GM12874 (cell line): Measurements from ENCODE around the gene BRD9.

Source experiments
- CTCF ChIP-seq: IDR thresholded peaks from 2 replicates; pipeline ENCODE4 v1.5.1; 2011; ENCODE audit warnings: low read depth, mild to moderate bottlenecking, control low read depth, low read length, moderate library complexity; ENCODE audit not compliant: insufficient read depth

BRD9 gene

DNA sequence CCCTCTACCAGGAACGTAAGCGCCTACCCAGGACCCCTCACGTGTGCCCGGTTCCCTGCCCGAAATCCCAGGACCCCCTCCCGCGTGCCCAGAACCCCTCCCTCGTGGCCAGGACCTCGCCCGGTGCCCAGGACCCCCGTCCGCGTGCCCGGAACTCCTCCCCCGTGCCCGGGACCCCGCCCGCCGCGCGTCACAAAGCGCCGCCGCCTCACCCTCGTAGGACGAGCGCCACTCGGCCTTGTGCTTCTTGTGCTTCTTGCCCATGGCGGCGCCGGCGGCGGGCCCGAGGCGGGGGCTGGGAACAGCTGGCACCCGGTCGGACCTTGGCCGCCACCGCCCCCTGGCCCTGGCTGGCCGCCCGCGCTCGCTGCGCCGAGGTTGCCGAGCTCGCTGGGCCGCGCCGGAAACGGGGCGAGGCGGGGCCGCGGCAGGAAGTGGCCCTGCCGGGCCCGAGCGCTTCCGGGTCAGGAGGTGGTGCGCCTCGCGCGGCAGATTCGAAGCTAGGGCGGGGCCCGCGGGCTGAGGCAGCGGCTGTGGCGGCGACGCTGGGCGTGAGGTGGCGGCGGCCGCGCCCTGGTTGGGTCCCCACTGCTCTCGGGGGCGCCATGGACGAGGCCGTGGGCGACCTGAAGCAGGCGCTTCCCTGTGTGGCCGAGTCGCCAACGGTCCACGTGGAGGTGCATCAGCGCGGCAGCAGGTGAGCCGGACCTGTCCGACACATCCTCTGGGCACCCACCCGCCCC is at the start of gene BRD9, which contains the start of gene TRIP13:
Gene BRD9, minus strand, starts transcription at position 408 of the 743 bp plus-strand sequence. Its CDS starts 144 bp downstream, at position 264.
Gene TRIP13, plus strand, starts transcription at position 491 of the 743 bp plus-strand sequence. Its CDS starts 115 bp downstream, at position 606.
- no peak for TF ChIP-seq CTCF

GRCh38 chr5:939368-939767 is 46.8 kb upstream of the BRD9 start:
- TF ChIP-seq CTCF, result no peak

- no peak for TF ChIP-seq CTCF
These were observed 44.7 kb upstream of the BRD9 start for GRCh38 chr5:937151-937924.

GRCh38 chr5:936149-937144 is 43.8 kb upstream of the BRD9 start:
- TF ChIP-seq CTCF, result no peak

DNA sequence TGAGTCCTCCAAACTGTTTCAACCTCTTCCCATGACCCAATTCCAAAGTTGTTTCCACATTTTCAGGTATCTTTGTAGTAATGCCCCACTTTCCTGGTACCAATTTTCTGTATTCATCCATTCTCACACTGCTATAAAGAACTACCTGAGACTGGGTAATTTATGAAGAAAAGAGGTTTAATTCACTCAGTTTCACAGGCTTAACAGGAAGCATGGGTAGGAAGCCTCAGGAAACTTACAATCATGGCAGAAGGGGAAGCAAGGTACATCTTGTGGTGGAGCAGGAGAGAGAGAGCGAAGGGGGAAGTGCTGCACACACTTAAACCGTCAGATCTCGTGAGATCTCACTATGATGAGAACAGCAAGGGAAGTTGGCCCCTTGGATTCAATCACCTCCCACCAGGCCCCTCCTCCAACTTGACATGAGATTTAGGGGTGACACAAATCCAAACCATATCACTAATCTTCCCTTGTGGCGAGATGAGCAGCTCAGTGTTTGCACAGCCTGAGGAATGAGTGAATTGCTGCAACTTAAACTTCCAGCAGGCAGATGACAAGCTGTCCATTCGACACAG is 43.0 kb upstream of the BRD9 start:
- TF ChIP-seq CTCF, result no peak

- no peak for TF ChIP-seq CTCF
These were observed 40.8 kb upstream of the BRD9 start for GRCh38 chr5:933251-933861.
